Stimulated activated CD4-positive, alpha-beta T cell treated with anti-CD3 and anti-CD28 coated beads, Interleukin-4, amount 100 ng/mL, for 48 hours (primary cell): ENCODE measurements around the gene BCL7C.

ENCODE experiments used
- DNase-seq, 2 donors: peaks; one replicate each; pipeline ENCODE4 v3.0.0-alpha.2; 2020; ENCODE audit warnings: low read depth in 2 of 2

The BCL7C gene

GRCh38 chr16:30922960-30923535 lies 29.2 kb upstream of the BCL7C start:
- peak; percentile 93 to 96 for DNase-seq

- peak; percentile 98 to 99 for DNase-seq
These were observed 28.6 kb upstream of the BCL7C start for GRCh38 chr16:30922420-30922959.

GRCh38 chr16:30921748-30922419 lies 28.0 kb upstream of the BCL7C start:
- DNase-seq, result peak; percentile 79 to 81

- no peak for DNase-seq
These were observed 27.5 kb upstream of the BCL7C start for GRCh38 chr16:30921459-30921747.

GRCh38 chr16:30920891-30921290 lies 27.0 kb upstream of the BCL7C start:
- no peak for DNase-seq

GRCh38 chr16:30918614-30919013 lies 24.7 kb upstream of the BCL7C start:
- DNase-seq, result no peak

- no peak for DNase-seq
These were observed 21.0 kb upstream of the BCL7C start for GRCh38 chr16:30914830-30915229.

GRCh38 chr16:30912794-30913412 lies 19.0 kb upstream of the BCL7C start:
- DNase-seq, result no peak

- DNase-seq, result no peak
These were observed 16.7 kb upstream of the BCL7C start for GRCh38 chr16:30910427-30911029.

- no peak for DNase-seq
These were observed 13.2 kb upstream of the BCL7C start for GRCh38 chr16:30907064-30907463.

- no peak for DNase-seq
These were observed 10.4 kb upstream of the BCL7C start for GRCh38 chr16:30904114-30904780.

GRCh38 chr16:30903596-30903995 lies 9.7 kb upstream of the BCL7C start:
- DNase-seq, result no peak

GRCh38 chr16:30903002-30903401 lies 9.1 kb upstream of the BCL7C start:
- DNase-seq, result no peak

- DNase-seq, result peak; percentile 46 to 52
These were observed 8.4 kb upstream of the BCL7C start for GRCh38 chr16:30902029-30902972.

GRCh38 chr16:30901201-30902028 lies 7.5 kb upstream of the BCL7C start:
- no peak for DNase-seq

GRCh38 chr16:30900588-30900987 lies 6.7 kb upstream of the BCL7C start:
- DNase-seq, result no peak

GRCh38 chr16:30899794-30900193 lies 5.9 kb upstream of the BCL7C start:
- DNase-seq, result no peak

GRCh38 chr16:30896889-30897733 lies 3.2 kb upstream of the BCL7C start:
- DNase-seq, result peak; percentile 75 to 81

- no peak for DNase-seq
These were observed 2.5 kb upstream of the BCL7C start, which contains the start of gene CTF1 for GRCh38 chr16:30896261-30896888. Gene CTF1, plus strand, starts transcription at chr16:30896614. Its CDS starts 30 bp downstream, at chr16:30896644.
